WTC11 (cell line): ENCODE data around the gene IRS2. TPM values are rescaled to one million over a fixed set of nuclear protein-coding genes. Genes with fewer than 3 reads are reported as not detected.
"Not testable (repeated sequence)": the region's sequence is repeated elsewhere in the genome, so short reads cannot be mapped to it uniquely, and the experiment has no call there.

Experiments
- ATAC-seq: fragments of 200-7000 bp; cut with Tn5 transposase; 2 replicates; pipeline ENCODE4 v1.10.0; 2021; ENCODE audit warnings: mild to moderate bottlenecking, moderate library complexity
- CTCF ChIA-PET: fragments of 300-600 bp; sonication (Branson Sonifier 250); formaldehyde crosslinking; loops from one replicate; lab custom pipeline; 2021; ENCODE audit warnings: antibody characterized with exemption; lab: Charles Lee
- POLR2A ChIA-PET: fragments of 350-600 bp; sonication (Branson Sonifier 250); formaldehyde crosslinking; loops from one replicate; lab custom pipeline; 2021; ENCODE audit warnings: antibody characterized with exemption; lab: Charles Lee
- DNase-seq: peaks from one replicate; pipeline ENCODE4 v3.0.0; 2021; ENCODE audit warnings: low spot score
- H3K27ac Mint-ChIP-seq: 2 replicates; pipeline ENCODE4 v1.8.0; 2021; ENCODE audit warnings: mixed read lengths
- H3K27me3 Mint-ChIP-seq: 2 replicates; pipeline ENCODE4 v1.8.0; 2021; ENCODE audit warnings: low read depth, mild to moderate bottlenecking, moderate library complexity, mixed read lengths
- H3K36me3 Mint-ChIP-seq: 2 replicates; pipeline ENCODE4 v1.8.0; 2021; ENCODE audit warnings: mixed read lengths
- H3K4me1 Mint-ChIP-seq: 2 replicates; pipeline ENCODE4 v1.8.0; 2022; ENCODE audit warnings: mixed read lengths
- H3K4me3 Mint-ChIP-seq: 2 replicates; pipeline ENCODE4 v1.8.0; 2021; ENCODE audit warnings: mild to moderate bottlenecking, moderate library complexity, mixed read lengths
- H3K9me3 Mint-ChIP-seq: 2 replicates; pipeline ENCODE4 v1.8.0; 2021; ENCODE audit warnings: mixed read lengths
- ETV6 ChIP-seq: sonication (generic); formaldehyde crosslinking; IDR thresholded peaks from 2 replicates; pipeline ENCODE4 v1.8.1; 2022; ENCODE audit warnings: mild to moderate bottlenecking, missing genetic modification reagents
- NFATC4 ChIP-seq: fragments of 250-450 bp; sonication (Bioruptor Pico); IDR thresholded peaks from 2 replicates; pipeline ENCODE4 v1.9.0; 2021; ENCODE audit warnings: mild to moderate bottlenecking
- OVOL2 ChIP-seq: fragments of 250-450 bp; sonication (Bioruptor Pico); IDR thresholded peaks from 2 replicates; pipeline ENCODE4 v1.9.0; 2021; ENCODE audit warnings: mild to moderate bottlenecking, borderline replicate concordance
- TEAD4 ChIP-seq: sonication (generic); formaldehyde crosslinking; IDR thresholded peaks from 2 replicates; pipeline ENCODE4 v1.8.0; 2022; ENCODE audit warnings: mild to moderate bottlenecking, missing genetic modification reagents
- ZNF138 ChIP-seq: sonication (generic); formaldehyde crosslinking; conservative IDR thresholded peaks from 2 replicates; pipeline ENCODE4 v1.8.1; 2022; ENCODE audit warnings: mild to moderate bottlenecking, moderate library complexity, missing genetic modification reagents
- ZNF317 ChIP-seq: sonication (generic); formaldehyde crosslinking; IDR thresholded peaks from 2 replicates; pipeline ENCODE4 v1.8.1; 2023; ENCODE audit warnings: low read depth, mild to moderate bottlenecking, moderate library complexity, missing genetic modification reagents, borderline replicate concordance
- total RNA-seq: library from RNA; stranded (reverse); gene quantifications from 3 replicates; pipeline ENCODE4 v1.2.3, GENCODE V29; 2021
- TF ChIP-seq, protein P1 (sequence below): sonication (generic); formaldehyde crosslinking; IDR thresholded peaks from 2 replicates; pipeline ENCODE4 v1.8.1; 2023; ENCODE audit warnings: mild to moderate bottlenecking, missing genetic modification reagents, borderline replicate concordance
- TF ChIP-seq, protein P2 (sequence below): sonication (generic); formaldehyde crosslinking; IDR thresholded peaks from 2 replicates; pipeline ENCODE4 v1.8.1; 2022; ENCODE audit warnings: missing genetic modification reagents, borderline replicate concordance
- TF ChIP-seq, protein P3 (sequence below): sonication (generic); formaldehyde crosslinking; conservative IDR thresholded peaks from 2 replicates; pipeline ENCODE4 v1.8.1; 2023; ENCODE audit warnings: mild to moderate bottlenecking, low read depth, missing genetic modification reagents, moderate library complexity
- TF ChIP-seq, protein P4 (sequence below): sonication (generic); formaldehyde crosslinking; IDR thresholded peaks from 2 replicates; pipeline ENCODE4 v1.8.1; 2023; ENCODE audit warnings: mild to moderate bottlenecking, missing genetic modification reagents
- TF ChIP-seq, protein P5 (sequence below): sonication (generic); formaldehyde crosslinking; IDR thresholded peaks from 2 replicates; pipeline ENCODE4 v1.8.1; 2023; ENCODE audit warnings: mild to moderate bottlenecking, missing genetic modification reagents, moderate library complexity

The IRS2 gene
- total RNA-seq, 1 experiment from 2014 or later: 20.5 TPM

DNA sequence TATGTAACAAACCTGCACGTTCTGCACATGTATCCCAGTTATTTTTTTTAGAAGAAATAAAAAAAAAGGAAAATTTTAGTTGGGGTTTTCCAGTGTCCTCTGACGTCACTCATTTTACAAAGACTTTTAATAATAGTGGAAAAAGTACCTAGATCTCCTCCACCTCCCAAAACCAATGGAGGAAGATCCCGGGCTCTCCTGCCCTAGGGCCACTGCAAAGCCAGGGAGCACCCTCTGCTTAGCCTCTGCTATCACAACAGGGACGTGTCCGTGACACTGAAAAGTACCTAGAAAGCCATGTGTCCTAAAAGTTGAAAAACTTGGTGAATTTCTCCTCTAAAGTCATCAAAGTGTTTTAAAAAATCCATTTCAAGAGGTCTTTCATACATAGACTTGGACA, 46.7 kb upstream of the IRS2 start (continued):
- TF ChIP-seq OVOL2 (CRISPR knock-in tag) (no peak), ETV6 (CRISPR knock-in tag) (no peak), TEAD4 (no peak), ZNF317 (CRISPR knock-in tag) (no peak)
- TF ChIP-seq, protein P1, sequence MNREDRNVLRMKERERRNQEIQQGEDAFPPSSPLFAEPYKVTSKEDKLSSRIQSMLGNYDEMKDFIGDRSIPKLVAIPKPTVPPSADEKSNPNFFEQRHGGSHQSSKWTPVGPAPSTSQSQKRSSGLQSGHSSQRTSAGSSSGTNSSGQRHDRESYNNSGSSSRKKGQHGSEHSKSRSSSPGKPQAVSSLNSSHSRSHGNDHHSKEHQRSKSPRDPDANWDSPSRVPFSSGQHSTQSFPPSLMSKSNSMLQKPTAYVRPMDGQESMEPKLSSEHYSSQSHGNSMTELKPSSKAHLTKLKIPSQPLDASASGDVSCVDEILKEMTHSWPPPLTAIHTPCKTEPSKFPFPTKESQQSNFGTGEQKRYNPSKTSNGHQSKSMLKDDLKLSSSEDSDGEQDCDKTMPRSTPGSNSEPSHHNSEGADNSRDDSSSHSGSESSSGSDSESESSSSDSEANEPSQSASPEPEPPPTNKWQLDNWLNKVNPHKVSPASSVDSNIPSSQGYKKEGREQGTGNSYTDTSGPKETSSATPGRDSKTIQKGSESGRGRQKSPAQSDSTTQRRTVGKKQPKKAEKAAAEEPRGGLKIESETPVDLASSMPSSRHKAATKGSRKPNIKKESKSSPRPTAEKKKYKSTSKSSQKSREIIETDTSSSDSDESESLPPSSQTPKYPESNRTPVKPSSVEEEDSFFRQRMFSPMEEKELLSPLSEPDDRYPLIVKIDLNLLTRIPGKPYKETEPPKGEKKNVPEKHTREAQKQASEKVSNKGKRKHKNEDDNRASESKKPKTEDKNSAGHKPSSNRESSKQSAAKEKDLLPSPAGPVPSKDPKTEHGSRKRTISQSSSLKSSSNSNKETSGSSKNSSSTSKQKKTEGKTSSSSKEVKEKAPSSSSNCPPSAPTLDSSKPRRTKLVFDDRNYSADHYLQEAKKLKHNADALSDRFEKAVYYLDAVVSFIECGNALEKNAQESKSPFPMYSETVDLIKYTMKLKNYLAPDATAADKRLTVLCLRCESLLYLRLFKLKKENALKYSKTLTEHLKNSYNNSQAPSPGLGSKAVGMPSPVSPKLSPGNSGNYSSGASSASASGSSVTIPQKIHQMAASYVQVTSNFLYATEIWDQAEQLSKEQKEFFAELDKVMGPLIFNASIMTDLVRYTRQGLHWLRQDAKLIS (CRISPR knock-in tag): no peak
- TF ChIP-seq, protein P2, sequence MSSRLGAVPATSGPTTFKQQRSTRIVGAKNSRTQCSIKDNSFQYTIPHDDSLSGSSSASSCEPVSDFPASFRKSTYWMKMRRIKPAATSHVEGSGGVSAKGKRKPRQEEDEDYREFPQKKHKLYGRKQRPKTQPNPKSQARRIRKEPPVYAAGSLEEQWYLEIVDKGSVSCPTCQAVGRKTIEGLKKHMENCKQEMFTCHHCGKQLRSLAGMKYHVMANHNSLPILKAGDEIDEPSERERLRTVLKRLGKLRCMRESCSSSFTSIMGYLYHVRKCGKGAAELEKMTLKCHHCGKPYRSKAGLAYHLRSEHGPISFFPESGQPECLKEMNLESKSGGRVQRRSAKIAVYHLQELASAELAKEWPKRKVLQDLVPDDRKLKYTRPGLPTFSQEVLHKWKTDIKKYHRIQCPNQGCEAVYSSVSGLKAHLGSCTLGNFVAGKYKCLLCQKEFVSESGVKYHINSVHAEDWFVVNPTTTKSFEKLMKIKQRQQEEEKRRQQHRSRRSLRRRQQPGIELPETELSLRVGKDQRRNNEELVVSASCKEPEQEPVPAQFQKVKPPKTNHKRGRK: no peak
- TF ChIP-seq, protein P3, sequence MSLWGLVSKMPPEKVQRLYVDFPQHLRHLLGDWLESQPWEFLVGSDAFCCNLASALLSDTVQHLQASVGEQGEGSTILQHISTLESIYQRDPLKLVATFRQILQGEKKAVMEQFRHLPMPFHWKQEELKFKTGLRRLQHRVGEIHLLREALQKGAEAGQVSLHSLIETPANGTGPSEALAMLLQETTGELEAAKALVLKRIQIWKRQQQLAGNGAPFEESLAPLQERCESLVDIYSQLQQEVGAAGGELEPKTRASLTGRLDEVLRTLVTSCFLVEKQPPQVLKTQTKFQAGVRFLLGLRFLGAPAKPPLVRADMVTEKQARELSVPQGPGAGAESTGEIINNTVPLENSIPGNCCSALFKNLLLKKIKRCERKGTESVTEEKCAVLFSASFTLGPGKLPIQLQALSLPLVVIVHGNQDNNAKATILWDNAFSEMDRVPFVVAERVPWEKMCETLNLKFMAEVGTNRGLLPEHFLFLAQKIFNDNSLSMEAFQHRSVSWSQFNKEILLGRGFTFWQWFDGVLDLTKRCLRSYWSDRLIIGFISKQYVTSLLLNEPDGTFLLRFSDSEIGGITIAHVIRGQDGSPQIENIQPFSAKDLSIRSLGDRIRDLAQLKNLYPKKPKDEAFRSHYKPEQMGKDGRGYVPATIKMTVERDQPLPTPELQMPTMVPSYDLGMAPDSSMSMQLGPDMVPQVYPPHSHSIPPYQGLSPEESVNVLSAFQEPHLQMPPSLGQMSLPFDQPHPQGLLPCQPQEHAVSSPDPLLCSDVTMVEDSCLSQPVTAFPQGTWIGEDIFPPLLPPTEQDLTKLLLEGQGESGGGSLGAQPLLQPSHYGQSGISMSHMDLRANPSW (CRISPR knock-in tag): no peak

DNA sequence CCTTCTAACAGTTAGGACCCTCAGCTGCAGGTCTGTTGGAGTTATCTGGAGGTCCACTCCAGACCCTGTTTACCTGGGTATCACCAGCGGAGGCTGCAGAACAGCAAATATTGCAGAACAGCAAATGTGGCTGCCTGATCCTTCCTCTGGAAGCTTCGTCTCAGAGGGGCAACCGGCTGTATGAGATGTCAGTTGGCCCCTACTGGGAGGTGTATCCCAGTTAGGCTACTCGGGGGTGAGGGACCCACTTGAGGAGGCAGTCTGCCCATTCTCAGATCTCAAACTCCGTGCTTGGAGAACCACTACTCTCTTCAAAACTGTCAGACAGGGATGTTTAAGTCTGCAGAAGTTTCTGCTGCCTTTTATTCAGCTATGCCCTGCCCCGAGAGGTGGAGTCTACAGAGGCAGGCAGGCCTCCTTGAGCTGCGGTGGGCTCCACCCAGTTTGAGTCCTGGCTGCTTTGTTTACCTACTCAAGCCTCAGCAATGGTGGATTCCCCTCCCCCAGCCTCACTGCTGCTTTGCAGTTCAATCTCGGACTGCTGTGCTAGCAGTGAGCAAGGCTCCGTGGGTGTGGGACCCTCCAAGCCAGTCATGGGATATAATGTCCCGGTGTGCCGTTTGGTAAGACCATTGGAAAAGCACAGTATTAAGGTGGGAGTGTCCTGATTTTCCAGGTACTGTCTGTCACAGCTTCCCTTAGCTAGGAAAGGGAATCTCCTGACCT, 42.4 kb upstream of the IRS2 start:
- ATAC-seq, DNase-seq, POLR2A ChIA-PET, H3K27ac Mint-ChIP-seq, H3K4me3 Mint-ChIP-seq, H3K4me1 Mint-ChIP-seq, H3K27me3 Mint-ChIP-seq, CTCF ChIA-PET: not testable (repeated sequence)
- Mint-ChIP-seq H3K36me3 (peaks cover 16% of the 10 kb centered on the region), H3K9me3 (peaks cover 42% of the 10 kb centered on the region)

DNA sequence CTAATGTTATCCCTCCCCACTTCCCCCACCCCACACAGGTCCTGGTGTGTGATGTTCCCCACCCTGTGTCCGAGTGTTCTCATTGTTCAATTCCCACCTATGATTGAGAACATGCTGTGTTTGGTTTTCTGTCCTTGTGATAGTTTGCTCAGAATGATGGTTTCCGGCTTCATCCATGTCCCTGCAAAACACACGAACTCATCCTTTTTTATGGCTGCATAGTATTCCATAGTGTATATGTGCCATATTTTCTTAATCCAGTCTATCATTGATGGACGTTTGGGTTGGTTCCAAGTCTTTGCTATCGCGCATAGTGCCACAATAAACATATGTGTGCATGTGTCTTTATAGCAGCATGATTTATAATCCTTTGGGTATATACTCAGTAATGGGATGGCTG, 36.8 kb upstream of the IRS2 start:
- H3K4me3 Mint-ChIP-seq, CTCF ChIA-PET, H3K27me3 Mint-ChIP-seq, H3K4me1 Mint-ChIP-seq, ATAC-seq, H3K27ac Mint-ChIP-seq, DNase-seq, H3K36me3 Mint-ChIP-seq, POLR2A ChIA-PET: not testable (repeated sequence)
- H3K9me3 Mint-ChIP-seq: peaks cover 25% of the 10 kb centered on the region

DNA sequence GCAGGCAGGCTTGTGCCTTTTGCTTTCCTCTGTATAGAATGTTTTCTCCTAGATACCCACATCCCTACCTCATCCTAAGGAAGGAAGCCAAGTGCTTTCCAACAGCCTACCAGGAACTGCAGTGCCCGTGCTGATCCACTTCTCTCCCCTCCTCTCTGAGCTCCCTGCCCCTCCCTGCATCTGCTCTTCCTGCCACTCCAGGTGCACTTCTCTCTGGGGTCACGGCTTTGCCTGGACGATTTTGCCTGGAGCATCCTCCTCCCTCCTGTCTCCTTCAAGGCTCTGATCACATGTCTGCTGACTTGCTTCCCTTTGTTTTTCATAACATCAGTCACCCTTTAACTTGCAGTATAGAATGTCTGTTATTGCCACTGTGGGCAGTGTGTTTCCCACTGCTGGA, 34.7 kb upstream of the IRS2 start:
- no peak for TF ChIP-seq ZNF138 (CRISPR knock-in tag)
- TF ChIP-seq NFATC4 (CRISPR knock-in tag): no peak
- TF ChIP-seq, protein P4, sequence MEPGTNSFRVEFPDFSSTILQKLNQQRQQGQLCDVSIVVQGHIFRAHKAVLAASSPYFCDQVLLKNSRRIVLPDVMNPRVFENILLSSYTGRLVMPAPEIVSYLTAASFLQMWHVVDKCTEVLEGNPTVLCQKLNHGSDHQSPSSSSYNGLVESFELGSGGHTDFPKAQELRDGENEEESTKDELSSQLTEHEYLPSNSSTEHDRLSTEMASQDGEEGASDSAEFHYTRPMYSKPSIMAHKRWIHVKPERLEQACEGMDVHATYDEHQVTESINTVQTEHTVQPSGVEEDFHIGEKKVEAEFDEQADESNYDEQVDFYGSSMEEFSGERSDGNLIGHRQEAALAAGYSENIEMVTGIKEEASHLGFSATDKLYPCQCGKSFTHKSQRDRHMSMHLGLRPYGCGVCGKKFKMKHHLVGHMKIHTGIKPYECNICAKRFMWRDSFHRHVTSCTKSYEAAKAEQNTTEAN (CRISPR knock-in tag): no peak
- TF ChIP-seq, protein P5, sequence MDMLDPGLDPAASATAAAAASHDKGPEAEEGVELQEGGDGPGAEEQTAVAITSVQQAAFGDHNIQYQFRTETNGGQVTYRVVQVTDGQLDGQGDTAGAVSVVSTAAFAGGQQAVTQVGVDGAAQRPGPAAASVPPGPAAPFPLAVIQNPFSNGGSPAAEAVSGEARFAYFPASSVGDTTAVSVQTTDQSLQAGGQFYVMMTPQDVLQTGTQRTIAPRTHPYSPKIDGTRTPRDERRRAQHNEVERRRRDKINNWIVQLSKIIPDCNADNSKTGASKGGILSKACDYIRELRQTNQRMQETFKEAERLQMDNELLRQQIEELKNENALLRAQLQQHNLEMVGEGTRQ: no peak
- TF ChIP-seq, all 79 proteins: peak for 0
- peaks cover 21% of the 10 kb centered on the region for H3K4me1 Mint-ChIP-seq
- peaks cover 13% of the 10 kb centered on the region for H3K9me3 Mint-ChIP-seq
- CTCF ChIA-PET: no interaction called here
- POLR2A ChIA-PET: no interaction called here
- no peak overlapping the region for H3K27ac Mint-ChIP-seq
- H3K36me3 Mint-ChIP-seq: no peaks in the 10 kb centered on the region
- no peaks in the 10 kb centered on the region for H3K27me3 Mint-ChIP-seq
- no peak for DNase-seq
- H3K4me3 Mint-ChIP-seq: no peak overlapping the region
- no peak for ATAC-seq
